UCSD-AML1 (cell line): ENCODE data around the gene KCNH1.

ENCODE experiments used
- DNase-seq: peaks from one replicate; lab custom pipeline; 2025; ENCODE audit not compliant: unreplicated experiment; lab: John Stamatoyannopoulos, UW

KCNH1 gene

GRCh38 chr1:210815641-210816550, 318.1 kb downstream of the KCNH1 start:
- DNase-seq = no peak

GRCh38 chr1:210814382-210815123, 319.4 kb downstream of the KCNH1 start:
- no peak for DNase-seq

- no peak for DNase-seq
These were observed 332.4 kb downstream of the KCNH1 start for GRCh38 chr1:210801501-210801900.

GRCh38 chr1:210800756-210801155, 333.2 kb downstream of the KCNH1 start:
- no peak for DNase-seq

- DNase-seq = no peak
These were observed 333.6 kb downstream of the KCNH1 start for GRCh38 chr1:210800301-210800700.

- no peak for DNase-seq
These were observed 336.5 kb downstream of the KCNH1 start for GRCh38 chr1:210797422-210797821.

- no peak for DNase-seq
These were observed 337.5 kb downstream of the KCNH1 start for GRCh38 chr1:210796421-210796820.

- no peak for DNase-seq
These were observed 339.5 kb downstream of the KCNH1 start for GRCh38 chr1:210794445-210794844.

GRCh38 chr1:210792250-210793102, 341.5 kb downstream of the KCNH1 start:
- no peak for DNase-seq

GRCh38 chr1:210790196-210790595, 343.8 kb downstream of the KCNH1 start:
- no peak for DNase-seq

GRCh38 chr1:210787800-210788199, 346.1 kb downstream of the KCNH1 start:
- no peak for DNase-seq

GRCh38 chr1:210786546-210786945, 347.4 kb downstream of the KCNH1 start:
- no peak for DNase-seq

- no peak for DNase-seq
These were observed 350.0 kb downstream of the KCNH1 start for GRCh38 chr1:210783925-210784324.

GRCh38 chr1:210781652-210782051, 352.3 kb downstream of the KCNH1 start:
- DNase-seq = no peak

- DNase-seq = no peak
These were observed 354.7 kb downstream of the KCNH1 start for GRCh38 chr1:210779269-210779668.

GRCh38 chr1:210777914-210778313, 356.0 kb downstream of the KCNH1 start:
- no peak for DNase-seq

GRCh38 chr1:210776712-210777111, 357.2 kb downstream of the KCNH1 start:
- DNase-seq = no peak

- DNase-seq = no peak
These were observed 358.7 kb downstream of the KCNH1 start for GRCh38 chr1:210775289-210775688.

GRCh38 chr1:210773450-210773849, 360.5 kb downstream of the KCNH1 start:
- no peak for DNase-seq

GRCh38 chr1:210771131-210771530, 362.8 kb downstream of the KCNH1 start:
- no peak for DNase-seq

- DNase-seq = no peak
These were observed 363.5 kb downstream of the KCNH1 start for GRCh38 chr1:210770396-210770984.
